Measurements from ENCODE around the gene ZNF592. TPM values are rescaled to one million over a fixed set of nuclear protein-coding genes. Genes with fewer than 3 reads are reported as not detected.

The ZNF592 gene
- total and polyA plus RNA-seq, 10 donors = 5.2 to 36.2 (median 32.5) TPM

DNA sequence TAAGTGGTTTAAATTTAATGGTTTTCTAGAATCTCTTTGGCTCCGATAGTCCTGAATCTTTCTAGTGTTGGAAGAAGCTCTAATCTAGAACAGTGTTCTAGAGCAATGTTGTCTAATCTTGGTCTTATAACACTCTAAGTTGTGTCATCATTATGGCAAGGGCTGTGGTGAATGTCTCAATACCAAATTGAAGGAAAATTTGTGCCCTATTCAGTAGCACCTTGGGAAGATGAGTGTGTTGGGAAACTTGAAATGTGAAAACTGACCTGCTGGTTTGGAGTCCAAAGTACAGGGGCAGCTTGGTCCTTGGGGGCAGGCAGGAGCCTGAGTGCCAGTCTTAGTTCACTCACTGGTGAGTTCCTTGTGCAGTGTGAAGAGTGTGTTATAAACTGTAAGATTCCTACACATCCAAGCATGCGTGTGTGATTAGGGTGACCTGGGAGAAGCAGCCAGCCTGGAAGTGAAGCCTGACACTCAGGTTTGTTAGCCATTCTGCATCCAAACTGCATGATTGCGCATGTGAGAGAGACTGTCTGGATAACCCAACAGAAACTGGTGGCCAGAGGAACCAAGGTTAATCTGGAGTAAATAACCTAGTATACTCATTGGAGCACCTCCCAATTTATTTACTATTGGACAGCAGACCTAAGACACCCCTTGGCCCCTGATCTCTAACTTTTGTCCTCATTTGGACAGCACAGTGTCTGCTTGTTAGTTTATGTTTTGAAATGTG lies 14.6 kb downstream of the ZNF592 start:
- 90 to 97% (median 92%) methylated on average over 3 of the region's 3 CpGs for WGBS, 5 donors
- H3K27ac ChIP-seq = peak overlapping the region in 3 of 8 donors; percentile 6 to 46 (median 11)

GRCh38 chr15:84764585-84764984 lies 16.2 kb downstream of the ZNF592 start:
- Histone ChIP-seq H3K27me3 (replicated peaks in 1 of 7) (no peaks in the 10 kb centered on the region), H3K36me3 (peaks cover 0 to 53% (median 36%) of the 10 kb centered on the region in 6 donors), H3K9me3 (no peaks in the 10 kb centered on the region), H3K27ac (no peak overlapping the region), H3K4me1 (peaks cover 31 to 67% (median 43%) of the 10 kb centered on the region in 6 donors), H3K4me3 (no peak overlapping the region)
- no peak for TF ChIP-seq CTCF (IDR thresholded peaks at IDR 0.05 in 8 of 11, conservative IDR thresholded peaks at IDR 0.05 in 3 of 11)
- no peak for TF ChIP-seq POLR2A (IDR thresholded peaks at IDR 0.05)
- no peak for TF ChIP-seq POLR2AphosphoS5 (IDR thresholded peaks at IDR 0.05)
- intact Hi-C loops (cut with DNase I; ENCODE audit: low total_unique reads) = loop anchor here (10.0 kb wide), 1 partner anchor 60 kb away; no protein-coding TSS in a partner anchor
- WGBS, 5 donors = 93 to 96% (median 94%) methylated on average over 3 of the region's 3 CpGs
- no peak for DNase-seq

More for the DNA sequence above, 14.6 kb downstream of the ZNF592 start:
- peaks cover 41 to 83% (median 59%) of the 10 kb centered on the region in 6 donors for H3K4me1 ChIP-seq
- TF ChIP-seq POLR2A (IDR thresholded peaks at IDR 0.05) (no peak), CTCF (IDR thresholded peaks at IDR 0.05 in 8 of 11, conservative IDR thresholded peaks at IDR 0.05 in 3 of 11) (no peak), POLR2AphosphoS5 (IDR thresholded peaks at IDR 0.05) (no peak)
- no peaks in the 10 kb centered on the region for H3K27me3 ChIP-seq (replicated peaks in 1 of 7)
- no peaks in the 10 kb centered on the region for H3K9me3 ChIP-seq
- DNase-seq = no peak
- intact Hi-C loops (cut with DNase I; ENCODE audit: low total_unique reads) = loop anchor here (10.0 kb wide), 1 partner anchor 58 kb away; no protein-coding TSS in a partner anchor
- H3K4me3 ChIP-seq = no peak overlapping the region
- peaks cover 0 to 38% (median 22%) of the 10 kb centered on the region in 6 donors for H3K36me3 ChIP-seq

DNA sequence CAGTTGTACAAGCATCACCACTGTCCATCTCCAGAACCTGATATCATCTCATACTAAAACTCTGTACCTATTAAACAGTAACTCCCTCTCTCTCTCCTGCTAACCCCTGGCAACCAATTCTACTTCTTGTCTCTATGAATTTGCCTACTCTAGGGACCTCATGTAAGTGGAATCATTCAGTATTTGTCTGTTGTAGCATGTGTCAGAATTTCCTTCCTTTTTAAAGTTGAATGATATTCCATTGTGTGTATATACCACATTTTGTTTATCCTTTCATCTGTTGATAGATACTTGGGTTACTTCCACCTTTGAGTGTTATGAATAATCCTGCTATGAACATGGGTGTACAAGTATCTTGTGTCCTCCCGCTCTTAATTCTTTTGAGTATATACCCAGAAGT lies 16.6 kb downstream of the ZNF592 start:
- no peak for TF ChIP-seq POLR2A (IDR thresholded peaks at IDR 0.05)
- no peak for TF ChIP-seq CTCF (IDR thresholded peaks at IDR 0.05 in 8 of 11, conservative IDR thresholded peaks at IDR 0.05 in 3 of 11)
- TF ChIP-seq POLR2AphosphoS5 (IDR thresholded peaks at IDR 0.05) = no peak
- peaks cover 29 to 66% (median 40%) of the 10 kb centered on the region in 6 donors for H3K4me1 ChIP-seq
- WGBS, 5 donors = 93 to 100% (median 97%) methylated on average over 1 of the region's 1 CpG

DNA sequence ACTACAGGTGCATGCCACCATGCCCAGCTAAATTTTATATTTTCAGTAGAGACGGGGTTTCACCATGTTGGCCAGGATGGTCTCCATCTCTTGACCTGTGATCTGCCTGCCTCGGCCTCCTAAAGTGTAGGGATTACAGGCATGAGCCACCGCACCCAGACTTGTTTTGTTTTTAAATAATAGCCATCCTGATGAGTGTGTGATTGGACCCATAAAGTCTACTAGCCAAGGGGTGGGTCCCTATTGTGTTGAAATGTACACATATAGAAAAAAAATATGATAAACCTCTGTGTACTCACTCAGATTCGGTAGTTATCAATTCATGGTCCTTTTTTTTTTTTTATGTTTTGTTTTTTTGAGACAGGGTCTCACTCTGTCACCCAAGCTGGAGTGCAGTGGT lies 17.3 kb downstream of the ZNF592 start:
- H3K4me3 ChIP-seq = no peak overlapping the region
- peaks cover 0 to 64% (median 36%) of the 10 kb centered on the region in 6 donors for H3K36me3 ChIP-seq
- no peaks in the 10 kb centered on the region for H3K27me3 ChIP-seq (replicated peaks in 1 of 7)
- no peaks in the 10 kb centered on the region for H3K9me3 ChIP-seq
- peaks cover 24 to 66% (median 33%) of the 10 kb centered on the region in 6 donors for H3K4me1 ChIP-seq
- no peak overlapping the region for H3K27ac ChIP-seq
- 95 to 98% (median 96%) methylated on average over 4 of the region's 4 CpGs for WGBS, 5 donors
- no peak for TF ChIP-seq POLR2A (IDR thresholded peaks at IDR 0.05)
- TF ChIP-seq CTCF (IDR thresholded peaks at IDR 0.05 in 8 of 11, conservative IDR thresholded peaks at IDR 0.05 in 3 of 11) = no peak
- no peak for TF ChIP-seq POLR2AphosphoS5 (IDR thresholded peaks at IDR 0.05)
- DNase-seq = no peak
- intact Hi-C loops (cut with DNase I; ENCODE audit: low total_unique reads) = loop anchor here (10.0 kb wide), 1 partner anchor 61 kb away; no protein-coding TSS in a partner anchor

More for the DNA sequence above, 16.6 kb downstream of the ZNF592 start:
- peaks cover 0 to 57% (median 36%) of the 10 kb centered on the region in 6 donors for H3K36me3 ChIP-seq
- H3K9me3 ChIP-seq = no peaks in the 10 kb centered on the region
- DNase-seq = no peak
- H3K4me3 ChIP-seq = no peak overlapping the region
- H3K27ac ChIP-seq = no peak overlapping the region
- intact Hi-C loops (cut with DNase I; ENCODE audit: low total_unique reads) = loop anchor here (10.0 kb wide), 1 partner anchor 60 kb away; no protein-coding TSS in a partner anchor
- no peaks in the 10 kb centered on the region for H3K27me3 ChIP-seq (replicated peaks in 1 of 7)

Measured in spleen (tissue), 11 donors.